WERI-Rb-1 (cell line): ENCODE data around the gene PTTG2.

ENCODE experiments used
- DNase-seq: peaks from one replicate; pipeline ENCODE4 v3.0.0-alpha.2; 2020
- H3K27ac ChIP-seq: fragments of 250-450 bp; sonication (Bioruptor Pico); 2 replicates; pipeline ENCODE4 v1.5.1; 2020; ENCODE audit warnings: mild to moderate bottlenecking, moderate library complexity
- H3K27me3 ChIP-seq: fragments of 250-450 bp; sonication (Bioruptor Pico); 2 replicates; pipeline ENCODE4 v1.5.1; 2021; ENCODE audit warnings: mild to moderate bottlenecking, low read depth, moderate library complexity; ENCODE audit not compliant: insufficient read depth, severe bottlenecking
- H3K36me3 ChIP-seq: fragments of 250-450 bp; sonication (Bioruptor Pico); 2 replicates; pipeline ENCODE4 v1.5.1; 2020; ENCODE audit warnings: mild to moderate bottlenecking, moderate library complexity
- H3K4me3 ChIP-seq: 2 replicates; pipeline ENCODE4 v1.5.1; 2011; ENCODE audit warnings: low read depth, mild to moderate bottlenecking, control low read depth, low read length
- H3K9me3 ChIP-seq: fragments of 250-450 bp; sonication (Bioruptor Pico); 2 replicates; pipeline ENCODE4 v1.5.1; 2021; ENCODE audit warnings: mild to moderate bottlenecking, moderate library complexity; ENCODE audit not compliant: severe bottlenecking
- CTCF ChIP-seq: IDR thresholded peaks from 2 replicates; pipeline ENCODE4 v1.5.1; 2011; ENCODE audit warnings: low read depth, mild to moderate bottlenecking, control low read depth, inconsistent platforms, low read length

PTTG2 gene

GRCh38 chr4:38001927-38002326, 41.7 kb downstream of the PTTG2 start:
- no peak for DNase-seq
- H3K4me3 ChIP-seq: no peak overlapping the region
- no peaks in the 10 kb centered on the region for H3K27me3 ChIP-seq
- H3K9me3 ChIP-seq: no peaks in the 10 kb centered on the region
- H3K27ac ChIP-seq: no peak overlapping the region
- TF ChIP-seq CTCF: no peak
- no peaks in the 10 kb centered on the region for H3K36me3 ChIP-seq

- H3K4me3 ChIP-seq: no peak overlapping the region
- no peaks in the 10 kb centered on the region for H3K27me3 ChIP-seq
- no peak for TF ChIP-seq CTCF
- no peaks in the 10 kb centered on the region for H3K36me3 ChIP-seq
- H3K27ac ChIP-seq: no peak overlapping the region
- DNase-seq: no peak
- no peaks in the 10 kb centered on the region for H3K9me3 ChIP-seq
These were observed 42.4 kb downstream of the PTTG2 start for GRCh38 chr4:38002451-38003071.

GRCh38 chr4:38003102-38003501, 42.9 kb downstream of the PTTG2 start:
- Histone ChIP-seq H3K36me3 (no peaks in the 10 kb centered on the region), H3K4me3 (no peak overlapping the region), H3K27me3 (no peaks in the 10 kb centered on the region), H3K27ac (no peak overlapping the region), H3K9me3 (no peaks in the 10 kb centered on the region)
- no peak for DNase-seq
- TF ChIP-seq CTCF: no peak

GRCh38 chr4:38003628-38004027, 43.4 kb downstream of the PTTG2 start:
- Histone ChIP-seq H3K36me3 (no peaks in the 10 kb centered on the region), H3K27ac (no peak overlapping the region), H3K9me3 (no peaks in the 10 kb centered on the region), H3K27me3 (no peaks in the 10 kb centered on the region), H3K4me3 (no peak overlapping the region)
- DNase-seq: no peak
- TF ChIP-seq CTCF: no peak

GRCh38 chr4:38004062-38004461, 43.9 kb downstream of the PTTG2 start:
- Histone ChIP-seq H3K27ac (no peak overlapping the region), H3K36me3 (no peaks in the 10 kb centered on the region), H3K27me3 (no peaks in the 10 kb centered on the region), H3K9me3 (no peaks in the 10 kb centered on the region), H3K4me3 (no peak overlapping the region)
- no peak for TF ChIP-seq CTCF
- DNase-seq: no peak

- no peak overlapping the region for H3K4me3 ChIP-seq
- no peaks in the 10 kb centered on the region for H3K9me3 ChIP-seq
- H3K36me3 ChIP-seq: no peaks in the 10 kb centered on the region
- TF ChIP-seq CTCF: no peak
- H3K27ac ChIP-seq: no peak overlapping the region
- DNase-seq: no peak
- H3K27me3 ChIP-seq: no peaks in the 10 kb centered on the region
These were observed 44.7 kb downstream of the PTTG2 start for GRCh38 chr4:38004887-38005286.
